Heart right ventricle (tissue), 16 donors: ENCODE results near the gene SEMA4G. TPM values are rescaled to one million over a fixed set of nuclear protein-coding genes. Genes with fewer than 3 reads are reported as not detected.

Experiments used
- ATAC-seq, 8 donors: fragments of 200-7000 bp; cut with Tn5 transposase; one replicate each; pipeline ENCODE4 v1.9.1; 2020; ENCODE audit warnings: mild to moderate bottlenecking in 8 of 8, moderate library complexity in 8 of 8, moderate number of reproducible peaks in 1 of 8
- DNase-seq, 2 donors: peaks; one replicate each; pipeline ENCODE4 v3.0.0-alpha.2; 2020
- H3K27ac ChIP-seq, 10 donors: fragments of 200-600 bp; sonication (generic) in 2 of 10; one replicate each; pipeline versions ENCODE4 v1.5.0 to v1.8.0; 2020 to 2022; ENCODE audit warnings: mild to moderate bottlenecking in 3 of 10
- H3K27me3 ChIP-seq, 7 donors: fragments of 200-600 bp; one replicate each; pipeline ENCODE4 v1.8.0; 2021 to 2022; ENCODE audit warnings: mild to moderate bottlenecking in 2 of 7
- H3K36me3 ChIP-seq, 9 donors: fragments of 200-600 bp; sonication (generic) in 1 of 9; one replicate each; pipeline versions ENCODE4 v1.5.0 to v1.8.0; 2020 to 2022; ENCODE audit warnings: mild to moderate bottlenecking in 2 of 9
- H3K4me1 ChIP-seq, 9 donors: fragments of 200-600 bp; sonication (generic) in 1 of 9; one replicate each; pipeline versions ENCODE4 v1.5.0 to v1.8.0; 2020 to 2022; ENCODE audit warnings: mild to moderate bottlenecking in 4 of 9
- H3K4me3 ChIP-seq, 10 donors: fragments of 200-600 bp; sonication (generic) in 2 of 10; one replicate each; pipeline versions ENCODE4 v1.5.0 to v1.8.0; 2020 to 2022; ENCODE audit warnings: mild to moderate bottlenecking in 7 of 10, moderate library complexity in 2 of 10
- H3K9me3 ChIP-seq, 11 donors: fragments of 200-600 bp in 10 of 11; sonication (generic) in 2 of 11; one replicate each; pipeline versions ENCODE4 v1.5.0 to v1.8.0; 2013 to 2022; ENCODE audit warnings: mild to moderate bottlenecking in 2 of 11, control low read depth in 1 of 11, moderate library complexity in 1 of 11
- CTCF ChIP-seq, 9 donors: fragments of 200-600 bp; sonication (generic) in 2 of 9; IDR thresholded peaks; one replicate each; pipeline versions ENCODE4 v1.5.0 to v1.8.0; 2021 to 2022; ENCODE audit warnings: antibody characterized with exemption in 9 of 9, mild to moderate bottlenecking in 5 of 9, moderate library complexity in 1 of 9
- WGBS, 2 donors: extraction: QIAGEN DNeasy Blood & Tissue Kit; methylation state at CpG; one replicate each; pipeline ENCODE4 v1.1.7; 2013; ENCODE audit warnings: inconsistent platforms in 1 of 2; 5-methylcytosine and 5-hydroxymethylcytosine counted together
- intact Hi-C, 10 donors: fragments of 100-400 bp; cut with DNase I; formaldehyde crosslinking; loops; one replicate each; pipeline versions ENCODE4 v1.11.1 to v1.14.2; 2022
- polyA plus RNA-seq, 2 donors: library from polyadenylated mRNA; stranded (reverse); fragments of 200-250 nt; gene quantifications; one replicate each; pipeline ENCODE4 v1.2.3, GENCODE V29; 2013
- total RNA-seq, 10 donors: library from RNA; stranded (reverse); fragmentation: NEBNext Ultra II Directional in 3 of 10; extraction: Animal tissue kit (Norgen Biotek cat#: 25700) in 3 of 10; gene quantifications; one replicate each; pipeline versions ENCODE4 v1.2.1 to v1.2.4, GENCODE V29; 2021 to 2023
- donor health status: Arrhythmogenic right ventricular cardiomyopathy.
- donor health status: ischemic (EF 13 %, LVEDD 7.1; RV severe dilation, severe dysfunction).
- donor health status: healthy with polysubstance abuse.
- donor health status: DM: no; HTN: yes; CAD: no.
- donor health status: DM: no; HTN: no; CAD: no.
- donor health status: ischemic (EF 25% LVEDD 6.9; RV normal size, moderate dysfunction).
- donor health status: ischemic (EF 25% LVEDD 5.7; RV mildly dilated, moderate dysfunction).
- donor health status: healthy.
- donor health status: DM: yes; HTN: yes; CAD: no.
- donor health status: Ischemic cardiomyopathy.
- donor health status: ischemic (EF 35%, LVEDD 5.7; RV mildly dilated, moderate dysfunction).
- donor health status: nonischemic (EF 11% LVEDD 7.7; RV severe dilation, severe dysfunction).
- donor health status: DM: yes; HTN: yes; CAD: no.
- donor health status: PGD.
- donor health status: ischemic (EF 29% LVEDD 5.4; RV normal size, mild dysfunction).
- donor health status: nonischemic (EF 23%, LVEDD 6.1; RV moderate dilation, normal function).

Gene SEMA4G
- total and polyA plus RNA-seq, 12 donors, result 0.20 to 1.6 (median 0.80) TPM

DNA sequence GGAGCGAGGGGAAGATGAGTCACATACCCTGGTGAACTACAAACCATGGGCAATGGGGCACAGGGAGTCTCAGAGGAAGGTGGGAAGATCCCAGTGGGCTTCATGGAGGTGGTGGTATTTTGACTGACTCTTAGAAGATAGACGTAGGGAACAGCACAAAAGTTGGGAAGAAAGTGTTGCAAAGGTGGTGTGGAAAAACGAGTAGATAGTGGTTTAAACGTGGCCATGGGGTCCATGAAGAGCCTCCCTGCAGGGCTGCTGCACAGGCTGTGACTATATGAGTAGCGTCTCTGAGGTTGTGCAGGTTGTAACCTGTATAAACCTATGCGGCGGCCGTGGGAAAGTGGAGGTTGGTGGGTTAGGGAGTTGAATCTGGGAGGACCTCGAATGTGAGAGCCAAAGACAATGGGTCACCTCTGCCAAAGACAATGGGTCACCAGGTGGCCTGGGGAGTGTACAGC, 44.1 kb downstream of the SEMA4G start:
- Histone ChIP-seq H3K4me3 (no peak overlapping the region), H3K9me3 (no peaks in the 10 kb centered on the region), H3K4me1 (peaks cover 7 to 47% (median 23%) of the 10 kb centered on the region in 9 donors), H3K27me3 (peaks cover 0 to 21% (median 16%) of the 10 kb centered on the region in 7 donors), H3K36me3 (no peaks in the 10 kb centered on the region), H3K27ac (peak overlapping the region in 7 of 10 donors; percentile 32 to 60 (median 44))
- no peak for TF ChIP-seq CTCF (IDR thresholded peaks at IDR 0.05)
- 53 to 59% methylated on average over 9 of the region's 9 CpGs for WGBS, 2 donors
- DNase-seq, result no peak
- ATAC-seq, result no peak
- intact Hi-C loops, result loop anchor here in 8 of 10 donors (1.0 to 2.0 kb wide), 6 partner anchors 15 to 19 kb away; partner anchors contain the start of gene LZTS2 (in 2 of the 8)

DNA sequence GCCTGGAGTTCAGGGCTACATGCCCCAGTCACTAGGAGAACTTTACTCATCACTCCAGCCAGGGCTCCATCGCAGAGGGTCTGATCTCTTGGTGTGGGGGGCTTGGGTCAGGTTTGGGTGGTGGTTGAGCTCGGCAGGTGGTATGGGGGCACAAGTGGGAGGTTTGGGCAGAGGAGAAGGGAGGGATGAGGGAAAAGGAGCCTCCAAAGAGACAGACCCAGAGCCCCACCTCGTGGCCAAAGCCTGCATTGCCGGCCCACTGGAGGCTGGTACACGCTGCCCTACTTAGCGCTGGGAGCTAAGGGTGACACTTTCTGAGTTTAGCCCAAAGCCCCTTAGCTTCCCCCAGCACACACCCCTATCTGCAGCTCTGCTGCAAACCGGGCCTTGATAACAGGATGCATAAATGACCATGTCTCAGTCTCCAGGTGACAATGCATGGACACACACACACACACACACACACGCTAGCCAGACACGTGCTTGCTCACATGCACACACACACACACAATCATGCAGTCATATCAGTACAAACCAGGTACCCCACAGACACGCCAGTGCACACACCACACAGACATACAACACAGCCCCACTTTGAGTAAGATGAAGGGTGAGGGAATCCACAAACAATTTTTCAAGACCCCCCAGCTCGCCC, 45.1 kb downstream of the SEMA4G start:
- Histone ChIP-seq H3K36me3 (no peaks in the 10 kb centered on the region), H3K27ac (no peak overlapping the region), H3K4me1 (peaks cover 7 to 47% (median 26%) of the 10 kb centered on the region in 9 donors), H3K9me3 (no peaks in the 10 kb centered on the region), H3K27me3 (peaks cover 0 to 29% (median 24%) of the 10 kb centered on the region in 7 donors), H3K4me3 (no peak overlapping the region)
- 17 to 20% methylated on average over 11 of the region's 11 CpGs for WGBS, 2 donors
- TF ChIP-seq CTCF (IDR thresholded peaks at IDR 0.05), result peak; percentile 85 to 93 (median 89)
- ATAC-seq (peak; percentile 55 to 80 (median 68)), DNase-seq (peak; percentile 81 to 90)
- intact Hi-C loops, result loop anchor here in 5 of 10 donors (1.0 to 2.0 kb wide), 3 partner anchors 20 to 46 kb away; no protein-coding TSS in a partner anchor

DNA sequence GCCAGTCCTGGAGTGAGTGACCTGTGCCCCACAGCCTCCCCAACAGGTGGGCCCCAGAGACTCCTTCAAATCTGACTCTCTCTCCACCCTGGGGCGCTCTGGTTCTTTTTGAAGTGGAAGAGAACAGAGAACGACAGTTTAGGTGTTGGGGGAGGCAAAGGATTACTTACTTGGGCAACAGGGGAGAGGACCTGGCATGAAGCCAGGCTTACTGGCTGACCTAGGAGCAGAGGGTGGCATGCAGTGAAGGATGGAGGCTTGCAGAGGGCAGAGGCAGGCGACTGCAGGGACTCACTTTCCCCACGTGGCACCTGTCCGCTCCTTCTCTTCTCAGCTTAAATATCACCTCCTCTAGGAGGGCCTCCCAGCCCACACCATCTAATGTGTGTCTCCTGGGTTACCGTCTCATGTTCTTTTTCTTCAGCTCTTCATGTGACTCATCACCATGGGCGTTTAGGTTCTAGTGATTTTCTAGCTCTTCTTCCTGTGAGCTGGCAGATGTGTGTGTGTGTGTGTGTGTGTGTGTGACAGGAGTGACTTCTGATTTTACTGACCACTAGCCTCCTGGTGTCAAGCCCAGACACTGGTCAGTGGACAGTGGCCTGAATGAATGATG, 45.8 kb downstream of the SEMA4G start:
- DNase-seq, result no peak
- Histone ChIP-seq H3K9me3 (no peaks in the 10 kb centered on the region), H3K36me3 (no peaks in the 10 kb centered on the region), H3K27me3 (peaks cover 0 to 29% (median 24%) of the 10 kb centered on the region in 7 donors), H3K4me1 (peaks cover 7 to 47% (median 26%) of the 10 kb centered on the region in 9 donors), H3K4me3 (no peak overlapping the region), H3K27ac (no peak overlapping the region)
- 49 to 55% methylated on average over 6 to 7 of the region's 7 CpGs for WGBS, 2 donors
- ATAC-seq, result no peak
- intact Hi-C loops, result loop anchor here in 5 of 10 donors (1.0 to 2.0 kb wide), 3 partner anchors 20 to 47 kb away; no protein-coding TSS in a partner anchor
- no peak for TF ChIP-seq CTCF (IDR thresholded peaks at IDR 0.05)

DNA sequence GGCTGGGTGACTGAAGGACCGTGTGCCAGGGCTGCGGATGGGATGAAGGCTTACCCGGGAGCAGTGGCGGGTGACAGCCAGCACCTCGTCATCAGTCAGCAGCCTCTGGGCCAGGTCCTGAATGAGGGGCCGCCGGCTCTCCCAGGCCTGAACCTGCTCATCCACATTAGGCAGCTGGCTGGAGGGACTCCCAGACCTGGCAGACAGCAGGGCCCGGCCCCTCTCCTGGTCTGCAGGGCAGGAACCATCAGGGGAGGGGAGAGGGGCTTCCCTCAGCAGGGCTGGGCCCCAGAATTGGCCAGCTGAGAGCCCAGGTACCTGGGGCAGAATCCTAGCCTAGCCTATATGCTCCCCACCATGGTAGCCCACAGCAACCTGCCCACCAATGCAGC, 46.3 kb downstream of the SEMA4G start:
- H3K27me3 ChIP-seq, result peaks cover 0 to 29% (median 24%) of the 10 kb centered on the region in 7 donors
- no peak for DNase-seq
- no peak for TF ChIP-seq CTCF (IDR thresholded peaks at IDR 0.05)
- no peaks in the 10 kb centered on the region for H3K36me3 ChIP-seq
- peaks cover 7 to 47% (median 26%) of the 10 kb centered on the region in 9 donors for H3K4me1 ChIP-seq
- WGBS, 2 donors, result 76 to 78% methylated on average over 7 to 8 of the region's 8 CpGs
- no peak for ATAC-seq
- no peaks in the 10 kb centered on the region for H3K9me3 ChIP-seq
- no peak overlapping the region for H3K4me3 ChIP-seq
- intact Hi-C loops, result loop anchor here in 2 of 10 donors (2.0 kb wide), 1 partner anchor 21 kb away; no protein-coding TSS in a partner anchor
- H3K27ac ChIP-seq, result no peak overlapping the region
